ENCODE data around the gene MRC2. TPM values are rescaled to one million over a fixed set of nuclear protein-coding genes. Genes with fewer than 3 reads are reported as not detected.
"Not testable (repeated sequence)": the region's sequence is repeated elsewhere in the genome, so short reads cannot be mapped to it uniquely, and the experiment has no call there.

The MRC2 gene
- total RNA-seq, 1 donor from 2014 or later = 18.1 TPM

GRCh38 chr17:62689441-62690167 lies 62.1 kb downstream of the MRC2 start:
- ATAC-seq (no peak), DNase-seq (no peak)
- intact Hi-C loops (cut with micrococcal nuclease) = no loop called here

GRCh38 chr17:62690168-62690897 lies 62.9 kb downstream of the MRC2 start:
- DNase-seq (no peak), ATAC-seq (no peak)
- intact Hi-C loops (cut with micrococcal nuclease) = no loop called here

GRCh38 chr17:62691589-62691915 lies 64.1 kb downstream of the MRC2 start:
- intact Hi-C loops (cut with micrococcal nuclease); ATAC-seq; DNase-seq: not testable (repeated sequence)

- no peak for ATAC-seq
- DNase-seq = no peak
- intact Hi-C loops (cut with micrococcal nuclease) = no loop called here
Observed at GRCh38 chr17:62692159-62692651, 64.7 kb downstream of the MRC2 start.

DNA sequence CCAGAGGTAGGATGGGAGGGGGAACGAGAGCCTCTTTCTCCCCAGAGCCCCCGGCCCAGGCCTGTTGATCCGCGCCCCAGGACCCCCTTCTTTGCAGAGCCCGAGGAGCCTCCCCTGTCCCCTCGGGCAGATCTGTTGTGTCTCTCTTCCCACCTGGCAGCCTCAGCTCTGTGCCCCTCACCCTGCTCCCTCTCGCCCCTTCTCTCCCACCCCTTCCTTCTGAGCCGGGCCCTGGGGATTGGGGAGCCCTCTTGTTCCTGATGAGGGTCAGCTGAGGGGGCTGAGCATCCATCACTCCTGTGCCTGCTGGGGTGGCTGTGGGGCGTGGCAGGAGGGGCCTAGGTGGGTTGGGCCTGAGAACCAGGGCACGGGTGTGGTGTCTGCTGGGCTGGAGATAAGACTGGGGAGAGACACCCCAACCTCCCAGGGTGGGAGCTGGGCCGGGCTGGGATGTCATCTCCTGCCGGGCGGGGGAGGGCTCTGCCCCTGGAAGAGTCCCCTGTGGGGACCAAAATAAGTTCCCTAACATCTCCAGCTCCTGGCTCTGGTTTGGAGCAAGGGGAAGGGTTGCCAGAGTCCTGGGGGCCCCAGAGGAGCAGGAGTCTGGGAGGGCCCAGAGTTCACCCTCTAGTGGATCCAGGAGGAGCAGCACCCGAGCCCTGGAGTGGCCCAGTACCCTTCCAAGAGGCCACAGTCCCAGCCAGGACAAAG lies 65.4 kb downstream of the MRC2 start:
- ATAC-seq = peak; percentile 46
- no peak for DNase-seq
- intact Hi-C loops (cut with micrococcal nuclease) = no loop called here

DNA sequence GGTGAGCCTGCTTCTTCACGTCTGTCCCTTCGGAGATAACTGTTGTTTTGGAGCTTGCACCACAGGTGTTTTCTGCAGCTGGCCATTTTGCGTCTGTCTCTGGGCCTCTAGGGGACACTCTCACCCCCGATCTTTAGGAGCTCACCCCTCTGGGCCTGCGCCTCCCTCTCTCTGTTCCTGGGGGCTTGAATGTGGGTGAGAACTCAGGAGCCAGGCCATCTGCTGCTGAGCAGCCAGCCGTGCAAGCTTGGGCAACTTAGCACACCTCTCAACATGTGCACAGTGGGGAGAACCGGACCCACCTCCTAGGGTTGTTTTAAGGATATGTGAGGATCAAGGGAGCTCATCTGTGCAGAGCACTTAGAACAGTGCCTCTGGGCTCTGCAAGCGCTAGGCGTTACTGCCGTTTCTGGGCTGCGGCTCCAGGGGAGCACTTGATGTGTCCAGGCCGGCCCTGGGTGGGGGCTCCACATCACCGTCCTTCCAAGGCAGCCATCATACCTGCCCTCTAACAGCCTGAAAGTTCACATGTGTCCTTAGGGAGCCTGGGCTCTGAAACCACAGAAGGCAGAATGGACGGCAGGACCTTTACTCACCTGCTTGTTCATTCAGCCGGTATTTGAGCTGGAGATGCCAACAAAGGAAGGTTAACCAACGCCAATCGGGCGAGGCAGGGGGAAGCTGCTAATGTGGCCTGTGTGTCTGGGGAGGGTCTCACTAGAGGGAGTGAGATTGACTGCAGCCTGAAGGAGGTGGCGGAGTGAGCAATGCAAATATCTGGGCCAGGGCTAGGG lies 66.3 kb downstream of the MRC2 start:
- intact Hi-C loops (cut with micrococcal nuclease) = no loop called here
- ATAC-seq = no peak
- DNase-seq = no peak

- ATAC-seq; DNase-seq; intact Hi-C loops (cut with micrococcal nuclease): not testable (repeated sequence)
Observed at GRCh38 chr17:62695093-62695738, 67.7 kb downstream of the MRC2 start.

DNA sequence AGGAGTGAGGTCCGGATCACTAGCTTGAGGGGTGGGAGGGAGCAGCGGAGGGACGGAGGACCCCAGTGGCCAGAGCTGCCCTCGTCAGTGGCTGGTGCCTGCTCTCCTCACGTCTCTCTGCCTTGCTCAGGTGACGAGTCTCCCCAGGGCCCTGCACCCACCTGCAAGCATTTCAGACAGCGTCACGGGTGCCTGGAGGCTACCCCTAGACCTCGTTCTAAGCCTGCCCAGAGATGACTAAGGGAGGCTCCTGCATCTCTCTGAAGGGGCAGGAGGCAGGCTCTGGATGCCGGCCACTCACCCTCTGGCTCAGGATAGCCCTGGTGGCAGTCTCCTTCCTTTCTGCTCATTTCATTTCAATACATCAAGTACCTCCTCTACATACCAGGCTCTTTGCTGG lies 68.8 kb downstream of the MRC2 start:
- ATAC-seq = no peak
- intact Hi-C loops (cut with micrococcal nuclease) = no loop called here
- DNase-seq = no peak

DNA sequence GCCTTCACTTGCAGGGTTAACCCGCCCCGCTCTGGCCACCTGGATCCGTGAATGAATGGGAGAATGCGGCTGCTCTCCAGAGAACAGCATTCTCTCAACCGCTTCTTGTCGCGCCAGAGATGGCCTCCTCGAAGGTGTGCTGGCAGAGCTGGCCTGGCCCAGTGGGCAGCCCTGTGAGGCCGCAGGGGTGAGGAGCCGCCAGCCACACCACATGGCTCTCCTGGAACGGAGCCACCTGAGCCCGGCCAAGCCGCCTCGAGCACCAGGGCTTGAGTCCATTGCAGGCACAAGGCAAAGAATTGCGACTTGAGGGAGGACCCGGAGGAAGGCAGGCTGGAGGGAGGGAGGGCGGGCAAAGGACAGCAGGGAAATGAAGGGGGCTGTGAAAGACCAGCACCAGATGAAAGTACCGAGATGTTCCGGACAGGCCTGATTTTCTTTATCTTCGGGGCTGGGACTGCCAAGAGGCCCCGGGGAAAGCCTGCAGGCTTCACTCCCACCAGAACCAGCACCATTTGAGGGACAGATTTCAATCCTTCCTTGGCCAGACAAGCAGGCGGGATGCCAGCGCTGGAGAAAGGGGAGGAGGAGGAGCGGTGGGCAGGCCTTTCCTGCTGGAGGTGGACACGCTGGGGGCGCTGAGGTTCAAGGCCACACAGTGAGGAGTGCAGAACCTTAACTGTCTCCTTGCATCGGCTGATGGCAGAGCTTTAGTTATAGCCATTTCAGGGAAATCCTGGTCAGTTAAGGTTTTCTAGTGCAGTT lies 69.4 kb downstream of the MRC2 start:
- DNase-seq = no peak
- ATAC-seq = peak; percentile 22
- intact Hi-C loops (cut with micrococcal nuclease) = no loop called here

DNA sequence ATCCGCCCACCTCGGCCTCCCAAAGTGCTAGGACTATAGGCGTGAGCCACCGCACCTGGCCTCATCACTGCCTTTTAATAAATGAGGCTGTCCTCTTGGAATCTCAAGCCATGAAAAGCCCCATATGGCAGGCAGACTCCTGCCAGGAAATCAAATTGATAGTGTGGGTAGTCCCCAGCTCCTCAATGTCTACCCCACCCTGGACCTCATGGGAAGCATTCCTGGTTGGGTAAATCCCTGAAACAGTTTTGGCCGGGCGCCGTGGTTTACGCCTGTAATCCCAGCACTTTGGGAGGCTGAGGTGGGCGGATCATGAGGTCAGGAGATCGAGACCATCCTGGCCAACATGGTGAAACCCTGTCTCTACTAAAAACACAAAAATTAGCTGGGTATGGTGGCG lies 71.0 kb downstream of the MRC2 start:
- intact Hi-C loops (cut with micrococcal nuclease); DNase-seq; ATAC-seq: not testable (repeated sequence)

DNA sequence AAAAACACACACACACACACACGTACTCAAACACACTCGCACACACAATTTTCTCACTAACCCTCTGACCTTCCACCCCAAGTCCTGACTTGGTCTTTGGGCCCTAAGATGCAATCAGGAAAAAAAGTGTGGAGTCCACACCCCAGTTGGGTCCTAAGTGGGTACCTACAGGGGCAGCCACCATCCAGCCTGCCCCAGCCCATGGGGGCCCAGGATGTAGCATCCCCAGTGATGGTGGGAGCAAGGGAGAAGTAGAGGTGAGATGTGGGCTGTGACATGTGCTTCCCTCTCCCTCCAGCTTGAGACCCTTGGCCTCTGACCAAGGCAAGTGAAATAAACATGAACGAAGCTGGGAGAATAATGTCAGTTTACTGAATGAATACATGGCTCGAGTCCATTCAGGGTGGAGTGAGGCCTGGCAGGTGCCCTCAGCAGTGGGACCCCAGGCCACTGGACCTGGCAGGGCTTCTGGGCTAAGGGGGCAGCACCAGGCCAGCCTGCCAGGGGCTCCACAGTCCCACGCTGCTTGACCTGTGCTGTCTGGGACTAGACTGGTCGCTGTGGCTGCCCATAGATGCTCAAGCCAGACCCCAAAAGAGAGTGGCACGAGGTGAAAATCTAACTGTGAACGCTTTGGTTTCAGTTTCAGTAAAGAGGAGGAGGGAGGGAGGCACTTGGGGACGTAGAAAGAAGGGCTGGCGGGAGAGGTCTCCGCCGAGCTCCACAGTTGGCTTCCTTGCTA lies 73.7 kb downstream of the MRC2 start:
- intact Hi-C loops (cut with micrococcal nuclease) = no loop called here
- ATAC-seq = no peak
- DNase-seq = no peak

- no peak for ATAC-seq
- DNase-seq = no peak
- intact Hi-C loops (cut with micrococcal nuclease) = no loop called here
Observed at GRCh38 chr17:62701706-62702085, 74.2 kb downstream of the MRC2 start.

DNA sequence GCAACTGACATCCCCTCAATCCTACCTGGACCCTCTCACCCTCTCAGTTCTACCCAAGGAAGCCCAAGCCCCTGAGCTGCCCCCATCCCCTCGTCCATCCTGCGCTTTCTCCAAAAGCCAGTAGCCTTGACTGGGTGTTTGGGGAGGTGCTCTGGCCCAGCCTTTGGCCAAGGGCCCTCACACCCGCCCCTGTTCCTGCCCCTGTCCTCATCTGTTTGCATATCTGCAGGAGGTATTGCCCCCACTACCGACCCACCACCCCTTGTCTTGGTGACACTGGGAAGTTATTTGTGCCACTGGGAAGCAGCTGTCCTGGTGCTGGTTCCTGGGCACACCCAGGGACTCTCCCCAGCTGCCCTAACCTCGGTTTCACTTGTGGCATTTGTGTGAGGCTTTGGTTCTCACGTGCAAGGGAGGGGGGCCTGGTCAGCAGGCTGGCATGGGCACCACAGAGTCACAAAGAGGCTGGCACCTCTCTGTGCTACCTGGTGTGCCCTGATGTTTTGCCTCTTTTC lies 75.3 kb downstream of the MRC2 start:
- ATAC-seq (no peak), DNase-seq (no peak)
- intact Hi-C loops (cut with micrococcal nuclease) = no loop called here

DNA sequence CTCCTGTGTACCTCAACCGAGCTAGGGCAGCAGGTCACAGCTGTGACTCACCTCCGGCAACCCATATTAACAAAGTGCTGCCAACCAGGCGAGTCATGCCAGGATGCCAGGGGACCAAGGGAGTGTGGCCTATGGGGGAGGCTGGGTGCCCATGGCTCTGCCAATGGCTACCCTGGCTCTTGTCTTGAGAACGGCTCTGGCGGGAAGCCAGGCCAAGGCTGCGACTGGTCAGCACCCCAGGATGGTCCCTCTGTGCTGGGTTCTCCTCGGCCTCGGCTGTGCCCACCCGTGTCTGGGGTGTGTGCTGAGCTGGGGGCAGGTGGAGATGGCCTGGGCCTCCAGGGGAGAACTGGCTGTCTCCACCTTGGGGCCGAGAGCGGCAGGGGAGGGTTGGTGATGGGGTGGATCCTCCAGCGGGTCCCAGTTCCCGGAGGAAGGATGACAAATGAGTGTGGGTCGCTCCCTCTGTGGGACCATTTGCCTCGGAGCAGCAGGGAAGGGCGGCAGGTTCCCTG lies 75.8 kb downstream of the MRC2 start:
- intact Hi-C loops (cut with micrococcal nuclease) = no loop called here
- ATAC-seq = peak; percentile 7
- DNase-seq = no peak

GRCh38 chr17:62703776-62704380 lies 76.4 kb downstream of the MRC2 start:
- ATAC-seq (peak; percentile 94), DNase-seq (peak; percentile 86)
- intact Hi-C loops (cut with micrococcal nuclease) = no loop called here

DNA sequence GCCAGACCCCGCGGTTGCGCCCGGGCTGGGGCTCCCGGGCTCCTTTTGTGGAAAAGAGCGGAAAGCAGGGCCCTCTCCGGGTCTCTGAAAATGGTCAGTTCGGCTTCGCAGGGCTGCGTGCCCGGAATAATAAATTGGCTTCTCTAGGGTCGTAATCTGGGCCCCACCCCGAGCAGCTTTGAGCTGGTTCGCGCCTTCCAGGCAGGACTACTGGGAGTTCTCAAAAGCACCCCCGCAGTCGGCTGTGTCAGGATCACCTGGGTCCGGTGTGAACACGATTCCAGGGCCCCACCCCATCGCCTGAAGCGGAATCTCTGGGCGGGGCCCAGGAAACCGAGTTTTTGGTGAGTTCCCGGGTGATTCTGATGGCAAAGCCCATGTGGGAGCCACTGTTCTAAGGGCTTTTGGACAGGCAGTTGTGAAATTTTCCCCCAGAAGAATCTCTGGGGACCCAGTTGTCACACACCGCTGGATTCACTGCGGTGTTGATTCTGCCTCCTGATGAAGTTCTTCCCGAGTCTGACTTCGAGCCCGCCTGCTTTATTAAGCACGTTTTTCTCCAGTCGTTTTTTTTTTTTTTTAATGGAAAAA lies 77.0 kb downstream of the MRC2 start:
- DNase-seq (no peak), ATAC-seq (peak; percentile 14)
- intact Hi-C loops (cut with micrococcal nuclease) = no loop called here

Data from left ventricle myocardium superior (tissue), 1 donor.